Measurements from ENCODE around the gene FOXD1.
"Not testable (repeated sequence)": the region's sequence is repeated elsewhere in the genome, so short reads cannot be mapped to it uniquely, and the experiment has no call there.

FOXD1 gene

GRCh38 chr5:73480500-73480899 is 31.9 kb upstream of the FOXD1 start:
- DNase-seq: no peak
- no peaks in the 10 kb centered on the region for H3K27me3 ChIP-seq (ENCODE audit: insufficient read depth, low read depth, severe bottlenecking)
- no peak for TF ChIP-seq CTCF (IDR thresholded peaks at IDR 0.05; ENCODE audit: low read depth, low read length)
- no peak overlapping the region for H3K4me3 ChIP-seq (ENCODE audit: low read depth, low read length)
- H3K36me3 ChIP-seq: no peaks in the 10 kb centered on the region
- no peak overlapping the region for H3K27ac ChIP-seq
- H3K9me3 ChIP-seq (ENCODE audit: severe bottlenecking): no peaks in the 10 kb centered on the region

GRCh38 chr5:73472116-73472515 is 23.5 kb upstream of the FOXD1 start:
- Histone ChIP-seq H3K27ac (no peak overlapping the region), H3K27me3 (ENCODE audit: insufficient read depth, low read depth, severe bottlenecking) (no peaks in the 10 kb centered on the region), H3K9me3 (ENCODE audit: severe bottlenecking) (no peaks in the 10 kb centered on the region), H3K36me3 (no peaks in the 10 kb centered on the region), H3K4me3 (ENCODE audit: low read depth, low read length) (no peak overlapping the region)
- no peak for DNase-seq
- TF ChIP-seq CTCF (IDR thresholded peaks at IDR 0.05; ENCODE audit: low read depth, low read length): no peak

- no peak for DNase-seq
- no peak for TF ChIP-seq CTCF (IDR thresholded peaks at IDR 0.05; ENCODE audit: low read depth, low read length)
- H3K27ac ChIP-seq: no peak overlapping the region
- no peaks in the 10 kb centered on the region for H3K9me3 ChIP-seq (ENCODE audit: severe bottlenecking)
- H3K4me3 ChIP-seq (ENCODE audit: low read depth, low read length): no peak overlapping the region
- H3K36me3 ChIP-seq: no peaks in the 10 kb centered on the region
- no peaks in the 10 kb centered on the region for H3K27me3 ChIP-seq (ENCODE audit: insufficient read depth, low read depth, severe bottlenecking)
Observed at GRCh38 chr5:73471654-73472053, 23.1 kb upstream of the FOXD1 start.

GRCh38 chr5:73469878-73470277 is 21.3 kb upstream of the FOXD1 start:
- Histone ChIP-seq H3K9me3 (ENCODE audit: severe bottlenecking) (no peaks in the 10 kb centered on the region), H3K36me3 (no peaks in the 10 kb centered on the region), H3K27me3 (ENCODE audit: insufficient read depth, low read depth, severe bottlenecking) (no peaks in the 10 kb centered on the region), H3K4me3 (ENCODE audit: low read depth, low read length) (no peak overlapping the region), H3K27ac (no peak overlapping the region)
- no peak for DNase-seq
- no peak for TF ChIP-seq CTCF (IDR thresholded peaks at IDR 0.05; ENCODE audit: low read depth, low read length)

- H3K27ac ChIP-seq; DNase-seq; H3K9me3 ChIP-seq (ENCODE audit: severe bottlenecking); H3K27me3 ChIP-seq (ENCODE audit: insufficient read depth, low read depth, severe bottlenecking); H3K4me3 ChIP-seq (ENCODE audit: low read depth, low read length); H3K36me3 ChIP-seq: not testable (repeated sequence)
Observed at GRCh38 chr5:73468638-73469037, 20.1 kb upstream of the FOXD1 start.

GRCh38 chr5:73464016-73464745 is 15.6 kb upstream of the FOXD1 start:
- Histone ChIP-seq H3K27ac (no peak overlapping the region), H3K9me3 (ENCODE audit: severe bottlenecking) (no peaks in the 10 kb centered on the region), H3K4me3 (ENCODE audit: low read depth, low read length) (no peak overlapping the region), H3K36me3 (no peaks in the 10 kb centered on the region), H3K27me3 (ENCODE audit: insufficient read depth, low read depth, severe bottlenecking) (no peaks in the 10 kb centered on the region)
- no peak for TF ChIP-seq CTCF (IDR thresholded peaks at IDR 0.05; ENCODE audit: low read depth, low read length)
- no peak for DNase-seq
